GM19397 (cell line): Measurements from ENCODE around the gene TMEM132D.
"Not testable (repeated sequence)": the region's sequence is repeated elsewhere in the genome, so short reads cannot be mapped to it uniquely, and the experiment has no call there.

ENCODE experiments used
- ATAC-seq: cut with Tn5 transposase; IDR thresholded peaks from one replicate; pipeline ENCODE4 v1.9.1; 2021; ENCODE audit warnings: mild to moderate bottlenecking, moderate library complexity; ENCODE audit not compliant: unreplicated experiment

The TMEM132D gene

DNA sequence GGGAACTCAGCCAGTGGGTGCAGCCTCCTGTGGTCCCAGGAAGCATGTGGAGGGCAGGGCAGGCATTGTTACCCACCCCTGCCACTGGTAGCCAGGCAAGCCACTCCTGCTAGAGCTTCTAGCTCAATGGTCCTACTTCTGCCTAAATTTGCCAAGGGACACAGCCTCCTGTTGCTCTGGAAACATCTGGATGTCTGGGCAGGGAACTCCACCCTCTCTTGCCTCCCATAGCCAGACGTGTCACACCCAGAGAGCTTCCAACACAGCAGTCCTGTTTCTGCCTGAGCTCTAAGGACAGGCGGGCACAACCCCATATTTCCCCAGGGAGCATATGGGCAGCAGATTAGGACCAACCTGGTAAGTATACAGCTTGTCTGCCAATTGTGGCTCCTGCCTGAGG lies 700.4 kb downstream of the TMEM132D start:
- ATAC-seq = no peak

DNA sequence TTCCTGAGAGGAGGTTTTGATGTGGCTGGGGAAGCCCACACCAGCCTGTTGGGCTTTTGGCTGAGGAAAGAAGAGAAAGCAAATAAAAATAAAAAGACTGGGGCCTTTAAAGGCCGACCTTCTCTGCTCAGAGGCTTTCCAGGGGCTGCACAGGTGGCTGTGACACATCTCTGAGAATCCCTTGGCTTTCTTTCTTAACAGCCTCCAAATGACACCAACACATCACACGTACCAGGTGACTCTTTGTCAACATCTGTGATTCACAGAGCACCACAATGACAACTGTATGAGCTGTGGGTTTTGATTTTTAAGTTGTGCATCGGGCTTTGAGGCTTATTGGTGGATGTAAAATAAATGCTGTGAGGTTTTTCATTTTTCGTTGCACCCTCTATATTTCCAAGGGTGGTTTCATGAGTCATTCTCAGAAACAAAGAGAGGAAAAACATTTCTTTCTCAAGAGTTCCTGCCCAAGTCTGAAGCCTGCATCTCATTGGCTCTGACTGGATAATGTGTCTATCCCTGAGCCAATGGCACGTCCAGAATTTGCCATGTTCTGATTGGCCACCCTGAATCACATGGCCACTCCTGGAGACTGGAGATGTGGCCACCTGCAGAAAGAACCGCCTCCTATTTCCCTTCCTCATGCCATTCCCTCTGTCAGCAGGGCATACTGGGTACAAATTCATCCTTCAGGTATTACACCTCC lies 701.6 kb downstream of the TMEM132D start:
- ATAC-seq = no peak

GRCh38 chr12:129201029-129201428 lies 702.8 kb downstream of the TMEM132D start:
- ATAC-seq = no peak

- ATAC-seq = no peak
Measured at GRCh38 chr12:129200576-129200975, 703.2 kb downstream of the TMEM132D start.

DNA sequence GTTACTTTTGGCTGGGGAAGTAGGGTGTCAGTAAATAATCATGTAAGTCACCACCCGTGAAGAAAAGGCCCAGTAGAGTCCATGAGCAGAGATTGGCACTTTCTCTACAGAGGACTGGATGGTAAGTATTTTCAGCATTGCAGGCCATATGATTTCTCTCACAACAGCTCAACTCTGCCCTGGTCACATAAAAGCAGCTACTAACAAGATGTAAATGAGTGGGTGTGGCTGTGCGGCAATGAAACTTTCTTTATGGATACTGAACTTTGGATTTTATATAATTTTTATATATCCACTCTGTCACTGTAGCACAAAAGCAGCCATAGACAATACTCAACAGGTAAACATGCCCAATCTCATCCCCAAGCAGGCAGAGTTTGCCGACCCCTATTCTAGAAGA lies 706.9 kb downstream of the TMEM132D start:
- ATAC-seq = no peak

DNA sequence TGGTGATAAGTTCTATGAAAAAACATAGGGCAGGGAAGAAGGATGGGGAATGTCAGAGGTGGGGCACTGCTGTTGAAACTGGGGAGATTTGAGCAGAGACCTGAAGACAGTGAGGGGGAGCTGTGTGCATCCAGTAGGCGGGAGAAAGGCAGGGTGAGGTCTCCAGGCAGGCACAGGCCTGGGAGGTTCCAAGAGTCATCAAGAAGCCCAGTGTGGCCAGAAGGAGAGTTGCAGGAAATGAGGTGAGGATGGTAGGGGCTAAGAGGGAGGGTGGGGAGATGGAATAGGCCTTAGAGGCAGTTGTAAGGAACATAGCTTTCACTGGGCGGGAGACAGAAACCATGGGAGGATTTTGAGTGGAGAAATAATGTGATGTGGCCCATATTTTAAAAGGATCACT lies 708.7 kb downstream of the TMEM132D start:
- no peak for ATAC-seq

GRCh38 chr12:129193263-129193871 lies 710.5 kb downstream of the TMEM132D start:
- no peak for ATAC-seq

DNA sequence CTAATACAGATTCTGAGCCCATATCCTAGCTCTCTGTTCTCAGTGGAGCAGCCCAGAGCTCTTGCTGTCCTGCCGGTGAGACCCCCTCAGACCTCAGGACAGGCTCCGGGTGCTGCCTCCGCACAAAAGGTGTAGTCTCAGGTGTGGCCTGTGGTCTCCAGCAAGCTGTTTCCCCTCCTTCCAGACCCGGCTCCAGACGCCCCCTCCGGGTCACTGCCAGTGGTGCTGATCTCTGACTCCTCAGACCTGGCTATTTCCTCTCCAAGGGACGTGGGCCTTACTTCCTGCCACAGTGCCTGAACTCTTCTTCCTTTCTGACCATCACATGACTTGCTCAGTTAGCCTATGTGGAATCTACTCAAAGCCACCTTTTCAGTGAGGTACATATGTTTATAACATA lies 713.0 kb downstream of the TMEM132D start:
- ATAC-seq = no peak

GRCh38 chr12:129189879-129190278 lies 713.9 kb downstream of the TMEM132D start:
- ATAC-seq = not testable (repeated sequence)

- no peak for ATAC-seq
Measured at GRCh38 chr12:129186952-129187351, 716.9 kb downstream of the TMEM132D start.

GRCh38 chr12:129185855-129186254 lies 718.0 kb downstream of the TMEM132D start:
- ATAC-seq = no peak

- ATAC-seq = no peak
Measured at GRCh38 chr12:129184127-129184928, 719.5 kb downstream of the TMEM132D start.

- no peak for ATAC-seq
Measured at GRCh38 chr12:129179941-129180553, 723.8 kb downstream of the TMEM132D start.

- ATAC-seq = no peak
Measured at GRCh38 chr12:129169928-129170327, 733.9 kb downstream of the TMEM132D start.

DNA sequence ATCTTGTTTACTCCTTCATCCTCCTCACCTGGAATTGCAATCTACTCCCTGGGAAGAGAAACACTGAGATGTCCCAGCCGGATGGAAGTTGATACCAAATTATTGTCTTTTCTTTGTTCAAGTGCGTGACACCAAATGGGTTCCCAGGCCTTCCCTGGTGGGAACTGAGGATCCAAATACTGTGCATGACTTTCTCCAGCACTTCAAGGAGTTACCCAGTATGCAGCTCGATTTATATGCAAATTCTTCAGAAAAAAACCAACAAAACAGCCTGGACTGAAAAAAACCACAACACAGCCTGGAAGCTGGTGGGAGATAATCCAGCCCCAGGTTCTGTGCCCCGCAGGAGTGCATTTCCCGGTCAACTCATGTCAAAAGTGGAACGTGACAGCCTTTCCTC lies 740.0 kb downstream of the TMEM132D start:
- ATAC-seq = no peak

DNA sequence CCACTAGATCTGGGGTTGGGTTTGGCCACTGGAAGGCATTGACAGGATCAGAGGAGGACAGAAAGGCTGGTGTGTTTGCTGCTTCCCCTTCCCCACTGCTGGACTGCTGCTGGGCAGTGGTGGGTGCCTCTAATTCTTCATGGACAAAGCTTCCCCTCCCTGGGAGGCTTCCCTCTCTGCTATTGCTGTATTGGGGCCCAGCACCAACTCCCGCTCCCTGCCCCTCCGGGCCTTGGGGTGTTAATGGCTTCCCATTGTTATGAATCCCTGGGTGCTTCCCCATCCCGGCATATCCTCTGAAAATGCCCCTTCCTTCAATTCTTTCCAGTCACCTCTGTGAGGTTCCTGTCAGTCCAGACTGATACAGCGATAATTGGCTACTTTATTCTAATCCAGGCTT lies 740.4 kb downstream of the TMEM132D start:
- no peak for ATAC-seq

DNA sequence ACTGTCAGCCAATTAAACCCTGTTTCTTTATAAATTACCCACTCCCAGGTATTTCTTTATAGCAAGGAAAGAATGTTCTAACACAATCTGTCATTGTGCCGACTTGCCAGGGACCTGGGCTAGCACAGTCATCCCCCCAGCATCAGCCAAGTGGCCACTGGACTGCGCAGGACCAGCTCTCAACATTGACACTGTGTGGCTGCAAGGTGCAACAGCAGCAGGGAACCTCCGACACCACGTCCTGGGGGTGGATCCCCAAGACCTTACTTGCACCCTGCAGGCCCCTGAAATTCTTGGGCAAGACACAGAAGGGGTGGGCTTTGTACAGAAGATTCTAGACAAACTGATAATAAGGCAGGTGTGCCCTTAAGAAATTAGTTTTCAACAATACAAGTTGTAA lies 741.0 kb downstream of the TMEM132D start:
- ATAC-seq = no peak

DNA sequence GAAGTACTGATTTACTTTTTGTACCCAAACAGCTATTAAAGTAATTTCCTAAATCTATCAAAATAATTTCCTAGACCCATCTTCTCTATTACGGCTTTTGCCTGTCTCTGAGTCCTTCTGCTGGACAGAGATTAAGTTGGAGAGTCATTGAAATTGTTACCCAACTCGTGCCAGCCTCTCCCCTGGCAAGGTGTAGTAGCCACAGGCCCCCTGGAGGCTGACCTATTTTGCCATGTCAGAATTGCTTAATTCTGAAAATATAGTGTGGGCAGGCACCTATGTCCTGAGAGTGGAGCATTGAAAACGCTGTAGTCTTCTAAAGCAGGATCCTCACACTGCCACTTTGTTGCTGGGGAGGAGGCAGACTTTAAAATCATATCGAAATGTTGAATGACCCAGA lies 742.3 kb downstream of the TMEM132D start:
- ATAC-seq = no peak

DNA sequence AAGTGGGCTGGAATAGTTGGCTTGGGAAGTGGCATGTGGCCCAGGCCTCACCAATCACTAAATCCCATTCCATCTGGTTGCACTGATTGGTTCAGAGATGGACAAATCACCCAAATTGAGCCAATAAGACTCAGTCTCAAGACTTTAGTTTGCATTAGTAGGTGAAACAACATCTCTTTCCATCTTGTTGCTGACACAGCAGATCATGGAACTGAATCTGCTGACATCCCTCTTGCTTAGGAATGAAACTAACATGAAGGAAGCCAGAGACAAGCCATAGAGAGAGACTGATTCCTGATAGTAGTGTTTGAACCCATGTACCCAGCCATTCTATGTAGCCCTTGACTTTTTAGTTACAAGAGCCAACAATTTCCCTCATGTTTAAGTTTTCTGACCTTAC lies 743.5 kb downstream of the TMEM132D start:
- ATAC-seq = no peak

GRCh38 chr12:129152351-129153104 lies 751.3 kb downstream of the TMEM132D start:
- ATAC-seq = no peak

DNA sequence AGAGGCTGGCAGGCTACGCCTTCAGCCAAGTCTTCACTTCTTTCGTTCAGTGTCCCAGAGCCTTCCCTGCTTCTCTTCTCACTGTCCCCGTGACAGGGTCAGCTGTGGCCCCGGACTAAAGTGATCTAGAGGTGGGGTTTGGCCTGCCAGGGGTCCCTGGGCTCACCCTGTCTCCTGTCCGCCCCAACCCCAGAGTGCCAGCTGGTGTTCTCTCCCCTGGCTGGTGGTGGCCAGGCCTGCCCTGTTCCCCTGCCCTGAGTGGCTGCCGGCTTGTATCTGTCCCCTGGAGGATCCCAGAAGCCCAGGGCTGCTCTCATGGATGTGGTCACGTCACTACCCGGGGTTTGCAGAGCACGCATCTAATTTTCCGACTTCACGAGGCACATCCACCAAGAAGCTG lies 753.1 kb downstream of the TMEM132D start:
- ATAC-seq = no peak
